ENCODE results near the gene SP6. TPM values are rescaled to one million over a fixed set of nuclear protein-coding genes. Genes with fewer than 3 reads are reported as not detected.
A peak's percentile ranks its signal among the peaks of the same experiment; 100 is the strongest.

SP6 gene
- total RNA-seq, 4 donors from 2014 or later, result under 0.01 to 0.71 (median 0.25) TPM

- H3K27ac ChIP-seq (replicated peaks in 1 of 4), result no peak overlapping the region
- no peaks in the 10 kb centered on the region for H3K36me3 ChIP-seq
- no peak for DNase-seq (ENCODE audit: extremely low spot score)
- 90% methylated on average over 2 of the region's 9 CpGs for WGBS
- no peaks in the 10 kb centered on the region for H3K9me3 ChIP-seq
- no peak for TF ChIP-seq EP300 (IDR thresholded peaks at IDR 0.05)
- intact Hi-C loops (cut with DNase I), result no loop called here
- peak overlapping the region; percentile 38 to 54 (median 42) for H3K4me3 ChIP-seq
- H3K27me3 ChIP-seq, result peaks cover 11 to 100% (median 76%) of the 10 kb centered on the region in 4 donors
- peaks cover 15 to 44% (median 34%) of the 10 kb centered on the region in 4 donors for H3K4me1 ChIP-seq
Measured at GRCh38 chr17:47850373-47850691, 631 bp downstream of the SP6 start.

GRCh38 chr17:47848198-47848513 lies 2.8 kb downstream of the SP6 start:
- Histone ChIP-seq H3K27me3 (peaks cover 11 to 87% (median 57%) of the 10 kb centered on the region in 4 donors), H3K4me1 (peaks cover 15 to 49% (median 38%) of the 10 kb centered on the region in 4 donors), H3K36me3 (no peaks in the 10 kb centered on the region), H3K27ac (replicated peaks in 1 of 4) (no peak overlapping the region), H3K4me3 (no peak overlapping the region), H3K9me3 (no peaks in the 10 kb centered on the region)
- WGBS, result 48% methylated on average over 17 of the region's 23 CpGs
- intact Hi-C loops (cut with DNase I), result loop anchor here (10.0 kb wide), 3 partner anchors 97 to 167 kb away; partner anchors contain the start of genes CDK5RAP3 and PNPO
- TF ChIP-seq CTCF (IDR thresholded peaks at IDR 0.05) (no peak), POLR2AphosphoS5 (IDR thresholded peaks at IDR 0.05) (no peak), EP300 (IDR thresholded peaks at IDR 0.05) (no peak), POLR2A (IDR thresholded peaks at IDR 0.05; ENCODE audit: low read depth) (no peak)
- DNase-seq (ENCODE audit: extremely low spot score), result no peak

GRCh38 chr17:47847341-47848197 lies 3.4 kb downstream of the SP6 start:
- WGBS, result 15% methylated on average over 5 of the region's 71 CpGs
- H3K36me3 ChIP-seq, result no peaks in the 10 kb centered on the region
- no peak for TF ChIP-seq POLR2AphosphoS5 (IDR thresholded peaks at IDR 0.05)
- peak in 1 of 3 experiments; percentile 3 for TF ChIP-seq CTCF (IDR thresholded peaks at IDR 0.05)
- H3K4me3 ChIP-seq, result no peak overlapping the region
- no peak overlapping the region for H3K27ac ChIP-seq (replicated peaks in 1 of 4)
- H3K9me3 ChIP-seq, result no peaks in the 10 kb centered on the region
- DNase-seq (ENCODE audit: extremely low spot score), result no peak
- peaks cover 11 to 81% (median 51%) of the 10 kb centered on the region in 4 donors for H3K27me3 ChIP-seq
- intact Hi-C loops (cut with DNase I), result loop anchor here (10.0 kb wide), 3 partner anchors 97 to 167 kb away; partner anchors contain the start of genes CDK5RAP3 and PNPO
- H3K4me1 ChIP-seq, result peaks cover 15 to 54% (median 42%) of the 10 kb centered on the region in 4 donors

DNA sequence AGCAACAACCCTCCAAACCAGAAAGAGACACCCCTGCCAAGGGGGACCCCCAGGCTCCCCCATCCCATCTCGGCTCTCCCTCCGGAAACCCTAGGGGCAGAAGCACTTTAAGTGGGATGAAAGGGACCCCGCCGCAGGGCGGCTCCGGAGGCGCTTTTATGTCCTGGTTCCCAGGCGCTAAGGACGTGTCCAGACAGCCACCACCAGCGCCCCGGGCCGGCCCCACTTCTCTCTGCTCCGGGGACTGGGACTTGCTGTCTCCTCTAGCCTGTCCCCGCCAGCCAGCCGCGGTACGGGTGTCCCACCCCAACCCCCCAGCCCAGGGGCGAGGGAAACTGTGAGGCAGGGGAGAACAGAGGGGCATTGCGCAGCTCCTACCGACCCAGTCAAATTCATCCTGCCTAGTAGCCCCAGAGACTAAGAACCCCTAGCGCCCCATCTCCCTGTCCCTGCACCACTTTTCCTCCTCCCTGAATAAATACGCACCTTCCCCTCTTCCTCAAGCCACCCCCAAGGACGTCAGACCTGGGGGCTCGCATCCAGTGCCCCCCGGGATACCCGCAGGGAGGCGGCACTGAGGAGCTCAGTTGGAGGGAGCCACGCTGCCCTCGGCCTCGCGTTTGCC lies 4.1 kb downstream of the SP6 start:
- WGBS, result 17% methylated on average over 26 of the region's 31 CpGs
- H3K36me3 ChIP-seq, result no peaks in the 10 kb centered on the region
- DNase-seq (ENCODE audit: extremely low spot score), result no peak
- no peaks in the 10 kb centered on the region for H3K9me3 ChIP-seq
- no peak overlapping the region for H3K27ac ChIP-seq (replicated peaks in 1 of 4)
- peaks cover 14 to 47% (median 42%) of the 10 kb centered on the region in 4 donors for H3K4me1 ChIP-seq
- intact Hi-C loops (cut with DNase I), result loop anchor here (10.0 kb wide), 3 partner anchors 98 to 168 kb away; partner anchors contain the start of genes CDK5RAP3 and PNPO
- H3K4me3 ChIP-seq, result no peak overlapping the region
- TF ChIP-seq POLR2A (IDR thresholded peaks at IDR 0.05; ENCODE audit: low read depth) (no peak), CTCF (IDR thresholded peaks at IDR 0.05) (no peak), POLR2AphosphoS5 (IDR thresholded peaks at IDR 0.05) (no peak), EP300 (IDR thresholded peaks at IDR 0.05) (no peak)
- H3K27me3 ChIP-seq, result peaks cover 7 to 73% (median 43%) of the 10 kb centered on the region in 4 donors

DNA sequence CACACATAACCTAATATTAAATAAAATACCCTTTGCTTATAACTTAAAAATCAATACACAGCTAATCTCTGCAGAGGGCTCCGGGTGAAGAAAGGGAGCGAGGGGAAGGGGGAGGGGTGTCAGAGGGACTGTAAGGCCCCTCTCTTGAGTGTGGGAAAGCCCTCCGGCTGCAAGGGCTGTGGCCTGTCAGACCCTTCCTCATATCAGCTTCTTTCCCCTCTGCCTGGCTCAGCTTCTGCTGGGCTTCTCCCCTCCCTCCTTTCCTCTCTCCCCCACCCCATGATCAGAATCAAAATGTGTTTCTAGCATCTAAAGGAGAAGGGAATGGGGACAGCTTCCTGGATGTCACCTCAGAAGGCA lies 5.3 kb downstream of the SP6 start:
- Histone ChIP-seq H3K4me1 (peaks cover 9 to 43% (median 38%) of the 10 kb centered on the region in 4 donors), H3K27ac (replicated peaks in 1 of 4) (no peak overlapping the region), H3K9me3 (no peaks in the 10 kb centered on the region), H3K36me3 (no peaks in the 10 kb centered on the region), H3K27me3 (peaks cover 0 to 62% (median 35%) of the 10 kb centered on the region in 4 donors), H3K4me3 (no peak overlapping the region)
- 74% methylated on average over 3 of the region's 3 CpGs for WGBS
- DNase-seq (ENCODE audit: extremely low spot score), result no peak
- intact Hi-C loops (cut with DNase I), result loop anchor here (10.0 kb wide), 3 partner anchors 99 to 169 kb away; partner anchors contain the start of genes CDK5RAP3 and PNPO
- TF ChIP-seq CTCF (IDR thresholded peaks at IDR 0.05) (no peak), POLR2A (IDR thresholded peaks at IDR 0.05; ENCODE audit: low read depth) (no peak), EP300 (IDR thresholded peaks at IDR 0.05) (no peak), POLR2AphosphoS5 (IDR thresholded peaks at IDR 0.05) (no peak)

Data from esophagus muscularis mucosa (tissue), 4 donors.